OCI-LY7 (cell line): ENCODE data around the gene APEH. TPM values are rescaled to one million over a fixed set of nuclear protein-coding genes. Genes with fewer than 3 reads are reported as not detected.

Source experiments
- BruUV-seq: library from RNA; stranded (reverse); fragments of 400-500 nt; replicated peaks from 2 replicates; lab custom pipeline; 2021; lab: Mats Ljungman, UMichigan
- CTCF ChIA-PET: fragments of 300-600 bp; sonication (Branson Sonifier 250); formaldehyde crosslinking; loops from one replicate; lab custom pipeline; 2022; ENCODE audit warnings: antibody characterized with exemption; ENCODE audit not compliant: unreplicated experiment; lab: Charles Lee
- POLR2A ChIA-PET: fragments of 300-600 bp; sonication (Branson Sonifier 250); formaldehyde crosslinking; loops from one replicate; lab custom pipeline; 2022; ENCODE audit warnings: antibody characterized with exemption; lab: Charles Lee
- DNase-seq: peaks from one replicate; pipeline ENCODE4 v3.0.0-alpha.2; 2015; ENCODE audit warnings: low spot score
- H2AFZ ChIP-seq: fragments of 200-600 bp; sonication (generic), shearing (Covaris generic); 2 replicates; pipeline ENCODE4 v1.6.1; 2014; ENCODE audit warnings: mild to moderate bottlenecking, antibody characterized with exemption, low read length, moderate library complexity
- H3K27ac ChIP-seq: fragments of 200-600 bp; sonication (generic); 2 replicates; pipeline ENCODE4 v1.5.1; 2014; ENCODE audit warnings: mixed run types, low read depth, mild to moderate bottlenecking, moderate library complexity, low read length, inconsistent platforms; ENCODE audit not compliant: poor library complexity, severe bottlenecking
- H3K36me3 ChIP-seq: fragments of 200-600 bp; sonication (generic); 2 replicates; pipeline ENCODE4 v1.6.1; 2014; ENCODE audit warnings: mild to moderate bottlenecking, antibody characterized with exemption, low read length, moderate library complexity, mixed read lengths; ENCODE audit not compliant: insufficient read depth
- H3K4me1 ChIP-seq: fragments of 200-600 bp; sonication (generic); 2 replicates; pipeline ENCODE4 v1.5.1; 2014; ENCODE audit warnings: mild to moderate bottlenecking, low read length; ENCODE audit not compliant: insufficient read depth, poor library complexity, severe bottlenecking
- H3K4me2 ChIP-seq: fragments of 200-600 bp; sonication (generic); 2 replicates; pipeline ENCODE4 v1.6.1; 2014; ENCODE audit warnings: mild to moderate bottlenecking, low read length
- H3K4me3 ChIP-seq: fragments of 200-600 bp; sonication (generic); 2 replicates; pipeline ENCODE4 v1.5.1; 2014; ENCODE audit warnings: mild to moderate bottlenecking, low read depth, low read length; ENCODE audit not compliant: poor library complexity, severe bottlenecking
- H3K79me2 ChIP-seq: fragments of 200-600 bp; sonication (generic); 2 replicates; pipeline ENCODE4 v1.6.1; 2016; ENCODE audit warnings: low read depth, mild to moderate bottlenecking, low read length, moderate library complexity, mixed read lengths; ENCODE audit not compliant: insufficient read depth
- H3K9me2 ChIP-seq: fragments of 200-600 bp; sonication (generic); 2 replicates; pipeline ENCODE4 v1.6.1; 2016; ENCODE audit warnings: mild to moderate bottlenecking, low read length, mixed read lengths; ENCODE audit not compliant: insufficient read depth
- H3K9me3 ChIP-seq: fragments of 200-600 bp; sonication (generic); 2 replicates; pipeline ENCODE4 v1.6.1; 2014; ENCODE audit warnings: mild to moderate bottlenecking, mixed run types, low read length, mixed read lengths
- H4K20me1 ChIP-seq: fragments of 200-600 bp; sonication (generic); 2 replicates; pipeline ENCODE4 v1.6.1; 2014; ENCODE audit warnings: mild to moderate bottlenecking, antibody characterized with exemption, low read length, moderate library complexity, mixed read lengths; ENCODE audit not compliant: insufficient read depth
- CTCF ChIP-seq: fragments of 200-600 bp; sonication (generic); conservative IDR thresholded peaks from 2 replicates; pipeline ENCODE4 v1.5.1; 2014; ENCODE audit warnings: mild to moderate bottlenecking, antibody characterized with exemption, low read length, moderate library complexity, mixed read lengths
- EZH2phosphoT487 ChIP-seq: fragments of 200-600 bp; sonication (generic); IDR thresholded peaks from 2 replicates; pipeline ENCODE4 v1.6.1; 2018; ENCODE audit warnings: low read depth, borderline replicate concordance, mild to moderate bottlenecking, mixed run types, antibody characterized with exemption, low read length, moderate library complexity, mixed read lengths
- intact Hi-C: fragments of 100-400 bp; cut with micrococcal nuclease; formaldehyde crosslinking; loops from one replicate; pipeline ENCODE4 v1.10.0; 2022; ENCODE audit not compliant: unreplicated experiment
- total RNA-seq, 2 experiments: library from RNA; depleted of rRNA in 1 of 2; stranded (reverse); fragments of >200 nt in 1 of 2; shearing (Covaris generic) in 1 of 2; gene quantifications; 2 replicates each; pipeline ENCODE4 v1.2.3, GENCODE V29; 2014 to 2022

The APEH gene
- total RNA-seq, 2 experiments from 2014 or later: 112 to 132 TPM

- intact Hi-C loops: loop anchor here (5.0 kb wide), 1 partner anchor 203 kb away; no protein-coding TSS in a partner anchor
- Histone ChIP-seq H3K36me3 (peaks cover 11% of the 10 kb centered on the region; the same call in 1 of the 2 replicates), H3K4me3 (no peak overlapping the region), H3K4me1 (no peaks in the 10 kb centered on the region), H3K9me2 (no peaks in the 10 kb centered on the region), H4K20me1 (no peaks in the 10 kb centered on the region), H3K79me2 (no peaks in the 10 kb centered on the region), H2AFZ (no peak overlapping the region), H3K4me2 (no peak overlapping the region), H3K27ac (no peak overlapping the region), H3K9me3 (no peaks in the 10 kb centered on the region)
- POLR2A ChIA-PET: no interaction called here
- BruUV-seq: no TSS peak
- no peak for DNase-seq
- TF ChIP-seq EZH2phosphoT487: no peak
- TF ChIP-seq CTCF: no peak
- CTCF ChIA-PET: no interaction called here
These were observed 30.5 kb downstream of the APEH start for GRCh38 chr3:49704629-49705028.

GRCh38 chr3:49705390-49705960 lies 31.3 kb downstream of the APEH start:
- POLR2A ChIA-PET: no interaction called here
- CTCF ChIA-PET: no interaction called here

More at GRCh38 chr3:49705390-49705960, 31.3 kb downstream of the APEH start:
- BruUV-seq: no TSS peak
- no peaks in the 10 kb centered on the region for H3K9me2 ChIP-seq
- H3K9me3 ChIP-seq: no peaks in the 10 kb centered on the region
- no peaks in the 10 kb centered on the region for H3K4me1 ChIP-seq
- no peak overlapping the region for H3K27ac ChIP-seq
- H3K4me3 ChIP-seq: no peak overlapping the region
- no peaks in the 10 kb centered on the region for H4K20me1 ChIP-seq
- H3K36me3 ChIP-seq: peaks cover 11% of the 10 kb centered on the region; the same call in 1 of the 2 replicates
- DNase-seq: no peak
- no peaks in the 10 kb centered on the region for H3K79me2 ChIP-seq
- H3K4me2 ChIP-seq: no peak overlapping the region
- intact Hi-C loops: no loop called here
- no peak overlapping the region for H2AFZ ChIP-seq
- TF ChIP-seq EZH2phosphoT487: no peak
- TF ChIP-seq CTCF: no peak
